Ovary (tissue), 9 donors: Measurements from ENCODE around the gene NUP62. TPM values are rescaled to one million over a fixed set of nuclear protein-coding genes. Genes with fewer than 3 reads are reported as not detected.
A peak's percentile ranks its signal among the peaks of the same experiment; 100 is the strongest.

Experiments
- DNase-seq, 5 donors: peaks; one replicate each; pipeline ENCODE4 v3.0.0-alpha.2; 2019 to 2020
- H3K27ac ChIP-seq, 2 donors: fragments of 200-600 bp; one replicate each; pipeline versions ENCODE4 v1.5.1 to v1.8.0; 2019 to 2022
- H3K27me3 ChIP-seq: fragments of 200-600 bp; one replicate; pipeline ENCODE4 v1.8.0; 2022
- H3K36me3 ChIP-seq: fragments of 200-600 bp; sonication (generic); one replicate; pipeline ENCODE4 v1.5.1; 2019
- H3K4me1 ChIP-seq: one replicate; pipeline ENCODE4 v1.8.1; 2013; ENCODE audit warnings: mild to moderate bottlenecking, moderate library complexity; ENCODE audit not compliant: insufficient read depth
- H3K4me3 ChIP-seq: fragments of 200-600 bp; sonication (generic); one replicate; pipeline ENCODE4 v1.5.1; 2017
- H3K9me3 ChIP-seq, 2 donors: fragments of 200-600 bp in 1 of 2; sonication (generic) in 1 of 2; one replicate each; pipeline versions ENCODE4 v1.5.1 to v1.8.1; 2013 to 2019; ENCODE audit warnings: mild to moderate bottlenecking in 1 of 2, moderate library complexity in 1 of 2
- CTCF ChIP-seq, 3 donors: fragments of 450-650 bp in 2 of 3; fragments of 200-600 bp in 1 of 3; IDR thresholded peaks; one replicate each; pipeline versions ENCODE4 v1.5.1 to v1.8.0; 2016 to 2022; ENCODE audit warnings: antibody characterized with exemption in 3 of 3, mild to moderate bottlenecking in 1 of 3
- EP300 ChIP-seq: sonication (generic); formaldehyde crosslinking; IDR thresholded peaks from one replicate; pipeline ENCODE4 v1.6.1; 2017; ENCODE audit warnings: antibody characterized with exemption
- POLR2A ChIP-seq: fragments of 450-650 bp; IDR thresholded peaks from one replicate; pipeline ENCODE4 v1.6.1; 2017; ENCODE audit warnings: antibody characterized with exemption, mild to moderate bottlenecking, moderate library complexity
- WGBS, 3 donors: extraction: QIAGEN DNeasy Blood & Tissue Kit in 1 of 3; methylation state at CpG; one replicate each; pipeline versions ENCODE4 v1.1.5 to v1.1.7; 2013 to 2017; 5-methylcytosine and 5-hydroxymethylcytosine counted together
- intact Hi-C, 4 donors: fragments of 100-400 bp; cut with DNase I; formaldehyde crosslinking; loops; one replicate each; pipeline versions ENCODE4 v1.11.0 to v1.15.1; 2022 to 2023
- polyA plus RNA-seq, 2 donors: library from polyadenylated mRNA; stranded (reverse); fragments of 200-250 nt in 1 of 2; fragments of 350-450 nt in 1 of 2; fragmentation: Illumina TruSeq in 1 of 2; extraction: RNeasy Lipid Tissue Mini Kit (QIAGEN cat#74804) in 1 of 2; gene quantifications; one replicate each; pipeline ENCODE4 v1.2.3, GENCODE V29; 2013 to 2014
- total RNA-seq, 7 donors: library from RNA; depleted of rRNA in 2 of 7; stranded (reverse); fragments of >200 nt in 2 of 7; fragmentation: NEBNext Ultra II Directional in 3 of 7; extraction: Animal tissue kit (Norgen Biotek cat#: 25700) in 3 of 7; gene quantifications; one replicate each; pipeline versions ENCODE4 v1.1.0 to v1.2.4, GENCODE V29; 2016 to 2023
- donor health status: DM: no; HTN: no; CAD: no; lungs with moderate emphysema.
- donor health status: DM: no; HTN: no; CAD: no.
- donor health status: Bipolar disorder and iron deficiency.
- donor health status: DM: yes; HTN: yes; CAD: no.
- donor health status: DM: no; HTN: no; CAD: no.
- donor health status: DM: yes; HTN: yes; CAD: no.

The NUP62 gene
- total and polyA plus RNA-seq, 9 donors = 18.7 to 47.7 (median 37.1) TPM

GRCh38 chr19:49889038-49889686 is 40.1 kb downstream of the NUP62 start:
- Histone ChIP-seq H3K36me3 (no peaks in the 10 kb centered on the region), H3K4me1 (peaks cover 6% of the 10 kb centered on the region), H3K27ac (no peak overlapping the region), H3K27me3 (no peaks in the 10 kb centered on the region), H3K9me3 (no peaks in the 10 kb centered on the region), H3K4me3 (no peak overlapping the region)
- no peak for TF ChIP-seq CTCF (IDR thresholded peaks at IDR 0.05)
- 77 to 89% (median 83%) methylated on average over 23 of the region's 23 CpGs for WGBS, 3 donors
- intact Hi-C loops = no loop called here
- DNase-seq = peak in 1 of 5 donors; percentile 57

- DNase-seq = no peak
- WGBS, 3 donors = 74 to 90% (median 78%) methylated on average over 15 to 18 of the region's 18 CpGs
- peaks cover 6% of the 10 kb centered on the region for H3K4me1 ChIP-seq
- intact Hi-C loops = no loop called here
- H3K9me3 ChIP-seq = no peaks in the 10 kb centered on the region
- H3K36me3 ChIP-seq = no peaks in the 10 kb centered on the region
- TF ChIP-seq EP300 = no peak
- no peak for TF ChIP-seq CTCF (IDR thresholded peaks at IDR 0.05)
- no peak for TF ChIP-seq POLR2A
- no peak overlapping the region for H3K4me3 ChIP-seq
- H3K27ac ChIP-seq = no peak overlapping the region
- no peaks in the 10 kb centered on the region for H3K27me3 ChIP-seq
Observed at GRCh38 chr19:49888510-49888824, 40.8 kb downstream of the NUP62 start.

GRCh38 chr19:49887665-49888509 is 41.4 kb downstream of the NUP62 start:
- no peak for TF ChIP-seq CTCF (IDR thresholded peaks at IDR 0.05)
- TF ChIP-seq EP300 = no peak
- TF ChIP-seq POLR2A = no peak
- no peak for DNase-seq
- intact Hi-C loops = no loop called here
- Histone ChIP-seq H3K27me3 (no peaks in the 10 kb centered on the region), H3K9me3 (no peaks in the 10 kb centered on the region), H3K4me3 (no peak overlapping the region), H3K27ac (no peak overlapping the region), H3K36me3 (no peaks in the 10 kb centered on the region), H3K4me1 (peaks cover 6% of the 10 kb centered on the region)
- 79 to 85% (median 85%) methylated on average over 45 to 54 of the region's 54 CpGs for WGBS, 3 donors

- H3K36me3 ChIP-seq = no peaks in the 10 kb centered on the region
- H3K9me3 ChIP-seq = no peaks in the 10 kb centered on the region
- H3K4me3 ChIP-seq = no peak overlapping the region
- WGBS, 3 donors = 62 to 70% (median 62%) methylated on average over 23 of the region's 23 CpGs
- peaks cover 6% of the 10 kb centered on the region for H3K4me1 ChIP-seq
- intact Hi-C loops = no loop called here
- no peaks in the 10 kb centered on the region for H3K27me3 ChIP-seq
- H3K27ac ChIP-seq = no peak overlapping the region
- TF ChIP-seq EP300 = no peak
- TF ChIP-seq CTCF (IDR thresholded peaks at IDR 0.05) = no peak
- TF ChIP-seq POLR2A = no peak
- no peak for DNase-seq
Observed at GRCh38 chr19:49887037-49887664, 42.2 kb downstream of the NUP62 start.
